HG03575 (cell line): Measurements from ENCODE around the gene GHRL.

Experiments
- ATAC-seq: cut with Tn5 transposase; IDR thresholded peaks from one replicate; pipeline ENCODE4 v1.9.1; 2021; ENCODE audit not compliant: unreplicated experiment, insufficient number of reproducible peaks, low FRiP score; ENCODE audit errors: extremely low read depth

GHRL gene

DNA sequence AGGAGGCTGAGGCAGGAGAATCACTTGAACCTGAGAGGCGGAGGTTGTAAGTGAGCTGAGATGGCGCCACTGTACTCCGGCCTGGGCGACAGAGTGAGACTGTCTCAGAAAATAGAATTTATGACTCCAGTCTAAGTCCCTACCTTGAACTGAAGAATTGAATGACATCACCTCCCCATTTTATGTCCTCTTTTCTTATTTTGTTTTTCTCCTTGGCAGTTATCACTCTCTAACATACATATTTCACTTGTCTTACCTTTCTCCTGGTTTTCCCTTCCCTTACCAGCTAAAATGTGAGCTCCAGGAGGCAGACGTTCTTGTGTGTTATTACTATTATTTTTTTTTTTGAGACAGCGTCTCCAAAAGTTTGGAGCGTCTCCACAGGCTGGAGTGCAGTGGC, 36.9 kb downstream of the GHRL start:
- no peak for ATAC-seq

GRCh38 chr3:10253731-10254130, 39.0 kb downstream of the GHRL start:
- no peak for ATAC-seq

DNA sequence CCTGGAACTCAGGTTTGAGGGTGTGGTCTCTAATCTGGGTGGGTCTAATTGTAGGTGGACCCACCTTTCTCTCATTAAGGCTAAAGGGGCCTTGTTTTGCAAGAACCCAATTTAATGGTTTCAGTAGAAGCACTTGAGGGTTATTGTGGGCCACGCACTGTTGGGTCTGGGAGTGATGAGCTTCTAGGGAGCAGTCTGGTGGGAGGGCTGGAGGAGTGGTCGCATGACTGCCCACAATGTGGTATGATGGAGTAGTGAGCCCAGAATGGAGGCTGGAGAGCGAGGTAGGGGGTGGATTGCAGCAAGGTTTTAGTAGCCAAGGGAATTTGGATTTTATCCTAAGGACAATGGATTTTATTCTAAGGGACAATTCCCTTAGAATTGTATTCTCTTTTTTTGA, 41.7 kb downstream of the GHRL start:
- ATAC-seq: no peak

- no peak for ATAC-seq
These were observed 42.9 kb downstream of the GHRL start for GRCh38 chr3:10249833-10250232.

GRCh38 chr3:10248984-10249748, 43.6 kb downstream of the GHRL start:
- ATAC-seq: no peak

DNA sequence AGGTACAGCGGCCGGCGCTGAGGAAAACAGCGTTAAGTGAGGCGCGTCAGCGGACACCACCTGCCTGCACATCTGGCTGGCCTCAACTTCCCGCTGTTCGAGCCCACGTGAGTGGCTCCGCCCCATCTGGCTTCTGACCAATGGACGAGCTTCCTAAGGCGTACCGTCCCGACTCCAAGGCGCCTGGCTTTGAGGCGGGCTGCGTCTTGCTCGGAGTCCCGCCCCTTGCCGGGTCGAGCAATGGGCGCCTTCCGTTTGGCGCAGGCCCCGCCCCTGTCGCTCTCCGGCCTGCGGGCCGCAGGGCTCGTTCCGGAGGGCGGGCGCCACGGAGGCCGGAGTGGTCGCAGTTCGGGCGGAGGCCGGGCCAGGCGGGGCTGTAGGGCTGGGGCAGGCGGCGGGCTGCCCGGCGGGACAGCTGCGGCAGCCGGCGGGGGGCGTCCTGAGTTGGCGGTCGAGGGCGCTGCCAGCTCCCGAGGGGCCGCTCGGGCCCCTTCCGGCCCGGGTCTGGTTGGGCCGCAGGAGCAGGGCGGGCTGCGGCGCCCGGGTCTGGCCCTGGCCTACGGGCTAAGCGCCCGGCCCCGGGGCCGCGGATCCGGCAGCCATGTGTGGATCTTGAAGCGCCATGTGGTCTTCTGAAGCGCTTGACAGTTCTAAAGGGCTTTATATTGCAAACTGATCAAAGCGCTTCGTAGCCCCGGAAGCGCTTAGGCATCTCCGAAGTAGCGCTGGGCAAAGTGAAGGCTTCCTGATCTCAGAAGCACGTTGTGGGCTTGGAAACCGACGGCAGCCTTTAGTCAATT, 44.4 kb downstream of the GHRL start, which contains the start of gene TATDN2:
Gene TATDN2 (plus strand): TSS at position 276 of the 800 bp plus-strand sequence. CDS start 742 bp downstream, outside the sequence.
- peak; percentile 67 for ATAC-seq

GRCh38 chr3:10247679-10248183, 45.0 kb downstream of the GHRL start:
- ATAC-seq: no peak

- ATAC-seq: no peak
These were observed 47.5 kb downstream of the GHRL start for GRCh38 chr3:10245081-10245712.

DNA sequence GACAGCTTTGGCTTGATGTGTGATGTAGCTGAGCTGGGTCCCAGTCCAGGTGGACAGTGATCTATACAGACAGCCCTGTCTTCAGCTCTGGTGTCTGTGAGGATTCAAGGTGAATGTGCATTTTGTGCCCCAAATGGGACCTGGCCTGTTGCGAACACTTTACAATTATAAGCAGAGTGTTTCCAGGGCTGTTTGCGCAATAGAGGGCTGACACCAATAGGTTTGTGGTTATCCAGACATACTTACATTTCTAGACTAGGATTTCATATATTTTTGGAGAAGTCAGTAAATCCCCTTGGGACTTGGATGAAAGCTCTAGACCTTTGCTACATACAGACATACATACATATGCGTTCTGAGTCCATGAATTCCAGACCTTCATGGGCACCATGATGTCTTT, 48.7 kb downstream of the GHRL start:
- no peak for ATAC-seq

DNA sequence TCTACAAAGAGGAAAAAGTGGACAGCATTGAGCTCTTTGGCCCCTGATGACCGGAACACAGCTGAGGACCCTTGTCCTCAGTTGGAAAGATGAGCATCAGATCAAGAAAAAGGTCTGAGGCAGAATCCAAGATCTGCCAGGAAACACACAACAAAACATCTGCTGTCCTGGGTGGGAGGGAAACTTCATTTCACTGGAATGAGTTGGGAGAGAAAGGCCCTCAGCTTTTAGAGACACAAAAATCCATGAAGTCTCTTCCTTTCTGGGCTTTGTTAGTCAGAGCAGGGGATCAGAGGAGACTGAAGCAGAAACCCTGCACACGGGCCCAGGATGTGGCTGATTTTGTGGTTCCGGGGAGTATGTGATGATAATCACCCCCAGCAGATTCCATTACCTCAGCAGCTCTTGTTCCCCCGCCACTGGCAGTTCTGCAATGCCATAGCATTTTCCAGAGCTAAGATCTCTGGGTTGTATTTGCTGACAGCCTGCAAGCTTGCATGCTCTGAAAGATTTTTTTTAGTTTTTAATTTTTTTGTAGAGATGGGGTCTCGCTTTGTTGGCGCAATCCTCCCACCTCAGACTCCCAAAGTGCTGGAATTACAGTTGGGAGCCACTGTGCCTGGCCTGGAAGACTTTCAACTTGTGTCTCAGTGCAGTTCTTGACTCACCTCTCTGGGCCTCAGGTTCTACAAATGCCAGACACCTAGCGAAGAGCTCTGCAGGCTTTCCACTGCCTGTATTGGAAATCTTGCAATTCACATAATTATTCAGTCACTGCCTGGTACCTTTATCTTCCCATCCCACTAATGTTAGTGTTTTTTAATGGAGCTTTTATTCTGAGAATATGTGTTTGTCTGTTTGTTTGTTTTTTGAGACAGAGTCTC, 50.3 kb downstream of the GHRL start:
- no peak for ATAC-seq

DNA sequence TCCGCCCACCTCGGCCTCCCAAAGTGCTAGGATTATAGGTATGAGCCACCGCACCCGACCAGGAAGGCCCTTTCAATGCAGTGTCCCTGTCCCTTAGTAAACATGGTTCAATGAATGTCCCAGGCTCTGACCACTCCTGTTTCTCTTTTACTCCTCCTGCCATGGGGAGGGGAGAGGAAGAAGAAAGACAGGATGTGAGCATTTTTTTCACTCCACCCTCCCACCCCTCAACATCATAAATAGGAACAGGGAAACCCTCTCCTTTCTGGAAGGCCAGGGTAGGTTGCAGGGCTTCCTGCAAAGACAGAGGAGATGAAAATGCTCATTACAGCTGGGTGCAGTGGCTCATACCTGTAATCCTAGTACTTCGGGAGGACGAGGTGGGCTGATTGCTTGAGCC, 51.9 kb downstream of the GHRL start:
- ATAC-seq: no peak

DNA sequence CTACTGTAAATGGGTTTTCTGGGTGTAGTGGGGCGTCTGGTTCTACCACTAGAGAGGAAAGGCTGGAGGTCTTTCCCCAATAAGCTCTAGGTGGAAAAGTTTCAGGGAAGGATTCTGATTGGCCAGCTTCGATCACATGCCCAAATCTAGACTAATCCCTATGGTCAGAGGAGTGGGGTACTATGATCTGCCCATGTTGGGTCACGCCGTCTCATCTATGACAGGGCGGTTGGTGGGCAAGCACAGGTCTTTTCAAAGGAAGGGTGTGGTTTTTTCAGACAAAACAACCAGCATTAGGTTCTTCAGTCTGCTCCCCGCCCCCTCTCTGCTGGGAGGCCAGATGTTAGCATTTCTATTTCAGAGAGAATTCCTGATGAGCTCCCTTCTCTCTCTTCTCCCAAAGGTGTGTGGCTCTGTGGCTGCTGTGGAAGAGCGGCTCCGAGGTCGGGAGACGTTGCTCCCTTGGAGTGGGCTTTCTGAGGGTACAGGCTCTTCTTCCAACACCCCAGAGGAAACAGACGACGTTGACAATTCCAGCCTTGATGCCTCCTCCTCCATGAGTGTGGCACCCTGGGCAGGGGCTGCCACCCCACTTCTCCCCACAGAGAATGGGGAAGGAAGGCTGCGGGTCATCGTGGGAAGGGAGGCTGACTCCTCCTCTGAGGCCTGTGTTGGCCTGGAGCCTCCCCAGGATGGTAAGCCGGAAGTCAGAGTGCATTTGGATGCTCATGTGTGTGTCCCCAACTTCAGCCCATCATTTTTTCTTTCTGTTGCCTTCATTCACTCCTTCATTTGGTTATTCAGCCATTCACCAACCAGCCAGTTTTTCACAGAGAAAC, 54.2 kb downstream of the GHRL start:
- no peak for ATAC-seq
